H1 (cell line): ENCODE data around the gene FAM53B. TPM values are rescaled to one million over a fixed set of nuclear protein-coding genes. Genes with fewer than 3 reads are reported as not detected.

ENCODE experiments used
- CTCF ChIA-PET: fragments of 300-600 bp; sonication (Branson Sonifier 250); formaldehyde crosslinking; loops from one replicate; lab custom pipeline; 2021; ENCODE audit not compliant: partially characterized antibody; lab: Charles Lee
- POLR2A ChIA-PET: fragments of 300-600 bp; sonication (Branson Sonifier 250); formaldehyde crosslinking; loops from one replicate; lab custom pipeline; 2021; ENCODE audit warnings: inconsistent platforms; ENCODE audit not compliant: partially characterized antibody; lab: Charles Lee
- DNase-seq, 2 experiments: peaks; one replicate each; pipeline versions ENCODE4 v3.0.0 to v3.0.0-alpha.2; 2010 to 2022; ENCODE audit warnings: low spot score in 2 of 2, low read depth in 1 of 2, mixed read lengths in 1 of 2
- FAIRE-seq: peaks from 2 replicates; lab custom pipeline; 2011; peaks lifted over from hg19 to GRCh38; lab: Jason Lieb, UNC
- H2AFZ ChIP-seq: 2 replicates; pipeline ENCODE4 v1.8.1; 2012; ENCODE audit warnings: low read length, inconsistent platforms
- H2AK5ac ChIP-seq: 2 replicates; pipeline ENCODE4 v1.6.1; 2013; ENCODE audit warnings: low read depth, low read length
- H2BK120ac ChIP-seq: replicated peaks from 2 replicates; pipeline ENCODE3; 2013; ENCODE audit warnings: low read depth, low read length, inconsistent platforms
- H2BK12ac ChIP-seq: 2 replicates; pipeline ENCODE4 v1.6.1; 2013; ENCODE audit warnings: low read depth, low read length
- H2BK15ac ChIP-seq: 2 replicates; pipeline ENCODE4 v1.6.1; 2013; ENCODE audit warnings: low read length
- H2BK20ac ChIP-seq: 2 replicates; pipeline ENCODE4 v1.6.1; 2013; ENCODE audit warnings: low read length
- H2BK5ac ChIP-seq: 2 replicates; pipeline ENCODE4 v1.6.1; 2013; ENCODE audit warnings: low read depth, low read length
- H3K14ac ChIP-seq: 2 replicates; pipeline ENCODE4 v1.6.1; 2013; ENCODE audit warnings: inconsistent platforms; ENCODE audit not compliant: insufficient read length
- H3K18ac ChIP-seq: 2 replicates; pipeline ENCODE4 v1.6.1; 2013; ENCODE audit warnings: low read length; ENCODE audit errors: extremely low read depth
- H3K23ac ChIP-seq: 2 replicates; pipeline ENCODE4 v1.6.1; 2013; ENCODE audit warnings: inconsistent platforms; ENCODE audit not compliant: insufficient read length
- H3K23me2 ChIP-seq: 2 replicates; pipeline ENCODE4 v1.6.1; 2013; ENCODE audit warnings: low read depth, low read length
- H3K27ac ChIP-seq: 2 replicates; pipeline ENCODE4 v1.6.1; 2011; ENCODE audit warnings: low read depth, low read length, inconsistent platforms
- H3K27me3 ChIP-seq, 4 experiments: replicated peaks in 1 of 4; 1 replicate in 1 of 4; 2 replicates in 3 of 4; pipeline versions ENCODE4 v1.6.1 to v1.8.1; 2011 to 2013; ENCODE audit warnings: low read length in 3 of 4, mild to moderate bottlenecking in 3 of 4, inconsistent platforms in 2 of 4, mixed read lengths in 2 of 4, moderate library complexity in 1 of 4; ENCODE audit not compliant: control insufficient read depth in 3 of 4, insufficient read depth in 3 of 4; ENCODE audit errors: extremely low read depth in 1 of 4
- H3K36me3 ChIP-seq, 4 experiments: 2 replicates each; pipeline versions ENCODE4 v1.6.1 to v1.8.1; 2011 to 2013; ENCODE audit warnings: mild to moderate bottlenecking in 4 of 4, low read length in 3 of 4, moderate library complexity in 2 of 4, control low read depth in 1 of 4, inconsistent platforms in 1 of 4; ENCODE audit not compliant: insufficient read depth in 4 of 4, control insufficient read depth in 2 of 4
- H3K4ac ChIP-seq: replicated peaks from 2 replicates; pipeline ENCODE3; 2013; ENCODE audit warnings: low read length, low read depth, mixed read lengths, inconsistent platforms; ENCODE audit not compliant: insufficient read length
- H3K4me1 ChIP-seq, 4 experiments: replicated peaks in 1 of 4; 1 replicate in 1 of 4; 2 replicates in 3 of 4; pipeline versions ENCODE4 v1.6.1 to v1.8.1; 2011 to 2013; ENCODE audit warnings: low read length in 3 of 4, inconsistent platforms in 2 of 4, mixed read lengths in 1 of 4; ENCODE audit not compliant: insufficient read depth in 4 of 4, control insufficient read depth in 3 of 4
- H3K4me2 ChIP-seq, 2 experiments: 2 replicates each; pipeline versions ENCODE4 v1.6.1 to v1.8.1; 2011 to 2013; ENCODE audit warnings: low read depth in 2 of 2, low read length in 2 of 2, control low read depth in 1 of 2, inconsistent platforms in 1 of 2, mild to moderate bottlenecking in 1 of 2; ENCODE audit not compliant: insufficient read depth in 1 of 2
- H3K4me3 ChIP-seq, 4 experiments: fragments of 200-600, 300-600 bp in 1 of 4; sonication (generic), shearing (Covaris generic), sonication (Bioruptor Twin) in 1 of 4; 2 replicates each; pipeline versions ENCODE4 v1.5.1 to v1.8.1; 2011 to 2016; ENCODE audit warnings: low read length in 4 of 4, low read depth in 3 of 4, control low read depth in 2 of 4, inconsistent platforms in 2 of 4, mild to moderate bottlenecking in 2 of 4, mixed read lengths in 1 of 4, moderate library complexity in 1 of 4; ENCODE audit not compliant: insufficient read depth in 2 of 4; ENCODE audit errors: extremely low read depth in 1 of 4
- H3K56ac ChIP-seq: replicated peaks from 2 replicates; pipeline ENCODE3; 2013; ENCODE audit warnings: low read depth, mild to moderate bottlenecking, mixed read lengths, low read length, inconsistent platforms; ENCODE audit not compliant: insufficient read length
- H3K79me1 ChIP-seq: 2 replicates; pipeline ENCODE4 v1.6.1; 2013; ENCODE audit warnings: low read depth, low read length, control low read depth
- H3K79me2 ChIP-seq, 2 experiments: 2 replicates each; pipeline versions ENCODE4 v1.6.1 to v1.8.1; 2012 to 2013; ENCODE audit warnings: low read length in 2 of 2, mild to moderate bottlenecking in 2 of 2, inconsistent platforms in 1 of 2; ENCODE audit not compliant: insufficient read depth in 2 of 2, control insufficient read depth in 1 of 2
- H3K9ac ChIP-seq, 4 experiments: replicated peaks in 1 of 4; 1 replicate in 1 of 4; 2 replicates in 3 of 4; pipeline versions ENCODE4 v1.6.1 to v1.8.1; 2011 to 2013; ENCODE audit warnings: low read depth in 3 of 4, low read length in 3 of 4, control low read depth in 2 of 4, mild to moderate bottlenecking in 2 of 4, moderate library complexity in 2 of 4, inconsistent platforms in 1 of 4; ENCODE audit errors: extremely low read depth in 1 of 4
- H3K9me3 ChIP-seq, 2 experiments: 2 replicates each; pipeline versions ENCODE4 v1.6.1 to v1.8.1; 2012 to 2013; ENCODE audit warnings: mild to moderate bottlenecking in 2 of 2, moderate library complexity in 2 of 2, control low read depth in 1 of 2, inconsistent platforms in 1 of 2, low read depth in 1 of 2, low read length in 1 of 2, mixed read lengths in 1 of 2; ENCODE audit not compliant: insufficient read depth in 2 of 2
- H4K20me1 ChIP-seq, 2 experiments: replicated peaks in 1 of 2; 2 replicates each; pipeline versions ENCODE3 to v1.8.1; 2011 to 2013; ENCODE audit warnings: inconsistent platforms in 2 of 2, low read length in 2 of 2, mild to moderate bottlenecking in 1 of 2; ENCODE audit not compliant: insufficient read depth in 2 of 2, control insufficient read depth in 1 of 2
- H4K5ac ChIP-seq: 2 replicates; pipeline ENCODE4 v1.6.1; 2013; ENCODE audit warnings: low read length, low read depth, mixed read lengths, inconsistent platforms; ENCODE audit not compliant: insufficient read length
- H4K8ac ChIP-seq: 2 replicates; pipeline ENCODE4 v1.8.0; 2013; ENCODE audit warnings: mild to moderate bottlenecking, moderate library complexity, low read length, inconsistent platforms; ENCODE audit not compliant: insufficient read depth; ENCODE audit errors: extremely low read depth
- H4K91ac ChIP-seq: replicated peaks from 2 replicates; pipeline ENCODE3; 2013; ENCODE audit warnings: low read length, mixed read lengths, inconsistent platforms; ENCODE audit not compliant: insufficient read length
- CHD1 ChIP-seq: IDR thresholded peaks from 2 replicates; pipeline ENCODE4 v1.6.1; 2012; ENCODE audit warnings: low read depth, low read length, improper control_type of control experiment
- EP300 ChIP-seq, 2 experiments: IDR thresholded peaks; 1 replicate in 1 of 2; 2 replicates in 1 of 2; pipeline ENCODE4 v1.6.1; 2011 to 2012; ENCODE audit warnings: low read depth in 2 of 2, low read length in 2 of 2, mild to moderate bottlenecking in 2 of 2, borderline replicate concordance in 1 of 2, inconsistent platforms in 1 of 2, moderate library complexity in 1 of 2
- JUND ChIP-seq: IDR thresholded peaks from 2 replicates; pipeline ENCODE4 v1.6.1; 2011; ENCODE audit warnings: mild to moderate bottlenecking, improper control_type of control experiment, low read length
- PHF8 ChIP-seq: fragments of 200-600 bp; sonication (generic); conservative IDR thresholded peaks from 2 replicates; pipeline ENCODE4 v1.7.1; 2012; ENCODE audit warnings: low read depth, mild to moderate bottlenecking, inconsistent platforms, low read length, moderate library complexity
- RNF2 ChIP-seq: fragments of 200-900, 300-1000 bp; sonication (generic); IDR thresholded peaks from 2 replicates; pipeline ENCODE4 v1.7.1; 2016; ENCODE audit warnings: borderline replicate concordance, low read depth, mild to moderate bottlenecking, antibody characterized with exemption, low read length; ENCODE audit not compliant: poor library complexity, severe bottlenecking; ENCODE audit errors: missing control alignments
- WGBS, 2 experiments: shearing (Covaris generic) in 1 of 2; methylation state at CpG; one replicate each; pipeline versions ENCODE4 v1.1.6 to v1.1.7; 2013 to 2015; ENCODE audit warnings: low lambda C conversion rate in 2 of 2, mixed read lengths in 2 of 2, inconsistent platforms in 1 of 2, low coverage in 1 of 2, missing lambda C conversion rate in 1 of 2; ENCODE audit not compliant: insufficient replicate concordance in 2 of 2, insufficient coverage in 1 of 2, insufficient read length in 1 of 2; ENCODE audit errors: extremely low coverage in 1 of 2, missing lambda C conversion rate in 1 of 2; 5-methylcytosine and 5-hydroxymethylcytosine counted together
- polyA plus RNA-seq, 7 experiments: library from polyadenylated mRNA; depleted of rRNA in 3 of 7; stranded (reverse) in 5 of 7; unstranded in 2 of 7; fragments of >200 nt in 5 of 7; fragments of 200-250 nt in 2 of 7; gene quantifications; 1 replicate in 5 of 7; 2 replicates in 1 of 7; 4 replicates in 1 of 7; pipeline versions ENCODE4 v1.2.1 to v1.2.3, GENCODE V29; 2011 to 2013; ENCODE audit warnings: missing spikeins in 2 of 7, mixed read lengths in 2 of 7
- total RNA-seq: library from RNA; stranded (reverse); fragmentation: NEBNext Ultra II Directional; extraction: Animal tissue kit (Norgen Biotek cat#: 25700); gene quantifications from 2 replicates; pipeline ENCODE4 v1.2.1, GENCODE V29; 2021

FAM53B gene
- total and polyA plus RNA-seq, 2 of the 8 experiments (the other 6 are each of a cell fraction or from before 2014, with no cell fraction given), result 5.3 to 14.4 TPM

DNA sequence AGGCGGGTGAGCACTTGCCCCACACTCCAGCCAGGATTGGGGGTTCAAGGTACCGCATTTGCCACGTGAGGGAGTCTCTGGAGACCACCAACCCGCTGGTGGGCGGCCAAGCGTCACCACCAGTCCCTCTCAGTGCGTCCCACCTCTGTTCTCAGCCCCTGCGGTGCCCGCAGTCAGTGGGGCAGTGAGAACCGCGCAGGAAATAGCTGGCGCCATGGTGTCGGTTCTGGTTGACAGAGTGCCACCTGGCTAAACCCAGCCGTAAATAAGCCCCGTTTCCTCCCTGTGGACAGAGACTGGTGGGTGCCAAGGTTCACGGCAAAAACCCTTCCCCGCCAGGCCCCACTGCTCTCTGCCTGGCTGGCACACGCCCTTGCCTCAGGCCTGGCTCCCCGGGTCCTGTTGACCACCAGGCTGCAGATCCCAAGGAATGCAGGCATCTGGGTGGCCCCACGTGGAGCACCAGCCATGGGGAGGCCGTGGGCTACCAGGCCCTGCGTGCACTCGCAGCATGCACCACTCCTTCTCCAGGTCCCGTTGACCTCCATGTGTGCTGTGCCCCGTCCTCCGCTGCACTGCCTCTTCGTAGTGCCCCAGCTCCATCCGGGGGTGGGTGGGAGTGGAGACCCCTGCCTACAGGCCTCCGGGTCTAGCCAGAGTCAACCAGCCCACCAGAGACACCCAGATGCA lies 142.6 kb downstream of the FAM53B start:
- Histone ChIP-seq H3K4me3 (no peak overlapping the region), H3K27me3 (no peaks in the 10 kb centered on the region; a peak in 3 of 7 replicates), H3K4me1 (no peaks in the 10 kb centered on the region), H3K4me2 (no peak overlapping the region), H3K56ac (no peak overlapping the region), H3K9ac (no peak overlapping the region), H2BK15ac (no peak overlapping the region), H2BK120ac (no peak overlapping the region), H3K23me2 (peaks cover 5% of the 10 kb centered on the region), H4K20me1 (peaks cover 1 to 8% of the 10 kb centered on the region in 2 experiments), H3K36me3 (no peaks in the 10 kb centered on the region), H3K79me1 (0 out of 2 replicates have a peak, but pooled peaks cover 2% of the 10 kb centered on the region), H4K5ac (no peak overlapping the region), H2BK20ac (no peak overlapping the region), H4K8ac (no peak overlapping the region; the same call in 1 of the 2 replicates), H3K4ac (no peak overlapping the region), H3K14ac (no peak overlapping the region), H4K91ac (no peak overlapping the region), H2BK12ac (no peak overlapping the region), H3K79me2 (no peaks in the 10 kb centered on the region), H3K23ac (no peak overlapping the region), H3K27ac (no peak overlapping the region), H2BK5ac (no peak overlapping the region; the same call in 1 of the 2 replicates), H2AFZ (no peak overlapping the region), H3K18ac (no peak overlapping the region), H3K9me3 (no peaks in the 10 kb centered on the region), H2AK5ac (no peak overlapping the region)
- TF ChIP-seq CHD1 (no peak), PHF8 (no peak), JUND (no peak), RNF2 (no peak), EP300 (IDR thresholded peaks at IDR 0.05; ENCODE audit: borderline replicate concordance in 1 of 2, low read depth in 2 of 2, low read length in 2 of 2) (no peak)
- DNase-seq (no peak), FAIRE-seq (no peak)
- WGBS, 2 experiments, result 82% methylated on average over 29 of the region's 29 CpGs; no CpG with 5 or more reads in 1 of the 2 experiments
- POLR2A ChIA-PET, result no interaction called here
- CTCF ChIA-PET, result interaction anchor here (0.9 to 3.1 kb wide), 4 partner anchors 10 to 118 kb away, joined by 3 to 12 read pairs (median 6); no protein-coding TSS in a partner anchor
